Glomerular visceral epithelial cell (primary cell): ENCODE data around the gene SERTM1.
A peak's percentile ranks its signal among the peaks of the same experiment; 100 is the strongest.

ENCODE experiments used
- DNase-seq: peaks from one replicate; pipeline ENCODE4 v3.0.0-alpha.2; 2016; ENCODE audit errors: extremely low spot score

SERTM1 gene

GRCh38 chr13:36673838-36674326 is at the start of gene SERTM1:
Gene SERTM1, plus strand, starts transcription at chr13:36674020. Its CDS starts 21,059 bp downstream, at chr13:36695079.
- peak; percentile 1 for DNase-seq

DNA sequence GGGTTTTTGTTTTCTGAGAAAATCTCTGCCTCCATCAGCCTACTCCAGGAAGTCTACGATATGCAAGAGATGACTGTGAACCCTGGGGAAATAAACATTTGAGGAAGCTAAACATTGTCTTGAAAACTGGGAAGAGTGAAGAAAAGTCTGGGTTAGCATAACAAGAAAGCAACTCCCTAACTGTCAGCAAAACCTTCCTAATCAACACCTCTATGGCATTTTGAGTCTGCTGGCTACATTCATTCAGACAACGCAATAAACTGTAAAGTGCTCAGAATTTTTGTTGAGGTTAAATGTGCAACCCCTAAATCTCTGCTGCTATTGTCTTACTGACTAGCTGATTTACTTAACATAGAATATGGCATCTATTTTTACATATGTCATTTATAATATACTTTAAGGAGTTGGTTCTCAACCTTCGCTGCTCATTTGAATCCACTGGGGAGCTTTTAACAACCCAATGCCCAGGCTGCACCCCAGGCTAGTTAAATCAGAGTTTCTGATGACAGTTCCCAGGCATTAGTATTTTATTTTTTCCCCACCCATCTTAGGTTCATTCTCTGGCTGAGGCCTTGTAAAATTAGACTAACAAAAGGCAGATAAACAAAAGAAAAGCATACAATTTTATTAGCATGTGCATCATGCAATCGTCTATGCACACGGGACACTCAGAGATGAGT is 45.3 kb upstream of the SERTM1 start:
- no peak for DNase-seq

- no peak for DNase-seq
Measured at GRCh38 chr13:36629057-36629385, 44.8 kb upstream of the SERTM1 start.

GRCh38 chr13:36630181-36630803 is 43.5 kb upstream of the SERTM1 start:
- no peak for DNase-seq

GRCh38 chr13:36639610-36640009 is 34.2 kb upstream of the SERTM1 start:
- no peak for DNase-seq

- DNase-seq = no peak
Measured at GRCh38 chr13:36650611-36651010, 23.2 kb upstream of the SERTM1 start.

GRCh38 chr13:36665630-36666029 is 8.2 kb upstream of the SERTM1 start:
- no peak for DNase-seq

GRCh38 chr13:36666477-36667229 is 7.2 kb upstream of the SERTM1 start:
- no peak for DNase-seq

GRCh38 chr13:36668316-36668715 is 5.5 kb upstream of the SERTM1 start:
- DNase-seq = no peak

DNA sequence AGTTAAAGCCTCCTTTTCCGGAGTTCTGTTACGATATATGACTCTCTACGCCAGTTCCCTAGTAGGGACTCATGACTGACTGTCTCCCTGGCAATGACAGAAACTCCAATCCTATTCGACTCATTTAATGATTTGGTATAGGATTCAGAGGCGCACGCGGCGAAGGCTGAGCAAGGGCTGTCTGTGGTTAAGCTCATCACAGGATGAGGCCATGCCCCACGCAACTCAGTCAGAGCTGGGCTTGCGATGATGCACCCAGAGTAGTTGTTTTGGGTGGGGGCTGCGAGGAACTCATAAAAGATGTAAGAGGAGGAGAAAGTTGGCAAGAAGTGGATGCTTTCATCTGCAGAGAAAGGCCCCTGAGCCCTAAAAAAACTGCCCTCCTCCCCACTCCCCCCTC is 468 bp upstream of the SERTM1 start:
- no peak for DNase-seq

GRCh38 chr13:36674337-36675212 is 755 bp downstream of the SERTM1 start:
- DNase-seq = no peak

DNA sequence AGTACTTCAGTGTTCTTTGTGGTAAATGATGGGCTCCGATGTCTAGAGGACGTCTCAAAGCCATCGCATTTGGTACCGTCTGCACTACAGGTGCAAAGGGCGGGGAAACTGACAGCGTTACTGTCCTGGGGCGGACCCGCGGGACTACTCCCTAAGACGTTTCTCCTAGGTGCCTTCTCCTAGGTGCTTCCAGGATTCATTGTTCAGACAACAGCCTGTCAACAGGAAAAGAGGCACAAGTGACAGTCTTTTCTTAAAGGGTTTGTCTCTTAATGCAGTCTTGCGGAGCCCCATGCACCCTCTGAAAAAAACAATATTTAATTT is 1.4 kb downstream of the SERTM1 start:
- DNase-seq = no peak

DNA sequence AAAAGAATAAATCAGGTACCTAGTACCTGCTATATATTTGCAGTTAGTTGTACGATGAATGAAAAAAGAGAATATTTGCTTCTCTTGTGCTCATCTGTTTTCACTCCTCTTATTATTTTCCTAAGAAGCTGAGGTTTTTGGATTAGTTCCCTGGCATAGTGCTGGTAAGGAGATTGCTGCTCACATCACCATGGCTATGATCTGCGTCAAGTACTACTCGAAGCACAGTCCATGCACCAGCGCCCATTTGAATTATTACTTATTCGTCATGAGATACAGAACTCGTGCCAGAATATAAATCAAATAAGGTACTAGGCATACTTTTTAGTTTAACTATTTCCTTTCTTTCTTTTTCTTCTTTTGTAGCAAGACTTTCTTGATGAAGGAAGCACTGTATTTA is 7.1 kb downstream of the SERTM1 start:
- DNase-seq = no peak

GRCh38 chr13:36681894-36682624 is 8.2 kb downstream of the SERTM1 start:
- DNase-seq = no peak

GRCh38 chr13:36683701-36684100 is 9.9 kb downstream of the SERTM1 start:
- no peak for DNase-seq

- peak; percentile 34 for DNase-seq
Measured at GRCh38 chr13:36685927-36686326, 12.1 kb downstream of the SERTM1 start.

- no peak for DNase-seq
Measured at GRCh38 chr13:36696410-36697010, 22.7 kb downstream of the SERTM1 start.

- DNase-seq = no peak
Measured at GRCh38 chr13:36700170-36700569, 26.4 kb downstream of the SERTM1 start.

DNA sequence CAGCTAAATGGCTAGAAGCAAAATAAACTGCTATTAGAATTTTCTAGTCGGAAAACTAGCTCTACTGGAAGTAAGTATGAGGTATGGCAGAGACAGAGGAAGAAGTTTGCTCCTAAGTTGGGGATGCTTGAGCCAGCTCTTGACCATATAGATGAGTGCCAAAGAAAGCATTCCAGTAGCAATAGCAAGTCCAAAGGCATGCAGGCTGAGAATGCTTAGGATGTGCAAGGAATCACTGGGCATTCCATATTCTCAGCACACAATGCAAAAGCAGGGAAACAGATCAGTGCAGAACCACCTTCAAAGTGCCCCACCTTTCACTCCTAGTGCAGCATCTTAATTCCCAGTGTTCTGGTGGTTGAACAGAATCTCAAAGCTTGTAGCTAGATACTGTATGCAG is 32.9 kb downstream of the SERTM1 start:
- DNase-seq = no peak

DNA sequence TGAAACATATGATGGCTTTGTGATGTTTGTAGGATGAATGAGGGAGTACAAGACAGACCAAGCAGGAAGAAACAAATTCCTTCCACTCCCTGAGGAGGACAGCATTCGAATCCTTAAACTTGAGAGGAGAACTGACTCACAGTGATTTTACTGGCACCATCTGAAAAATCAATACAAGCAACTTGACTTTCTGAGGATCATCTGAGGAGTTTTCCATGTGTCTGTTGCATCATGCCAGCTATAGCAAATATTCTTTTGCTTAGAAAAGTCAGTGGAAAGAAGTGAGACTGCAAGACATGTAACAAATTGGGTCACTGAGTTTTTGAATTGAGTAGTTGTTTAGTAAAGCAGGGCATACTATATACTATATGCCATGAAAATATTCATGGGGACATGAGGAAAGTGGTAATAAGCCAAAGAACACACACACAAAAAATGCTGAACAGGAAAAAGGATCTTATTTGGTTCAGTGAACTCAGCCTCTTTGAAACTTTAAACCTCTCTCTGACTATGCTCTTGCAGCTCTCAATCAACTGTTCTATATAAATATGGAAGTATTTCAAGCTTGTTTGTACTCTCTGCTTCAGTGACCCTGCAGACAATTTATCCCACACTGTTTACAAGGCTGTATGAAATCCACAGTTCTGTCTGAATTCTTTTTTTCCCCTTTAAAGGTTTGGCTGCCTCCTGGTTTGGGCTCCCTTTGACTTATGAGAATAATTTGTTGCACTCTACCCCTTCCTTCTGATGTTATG is 35.5 kb downstream of the SERTM1 start:
- DNase-seq = no peak
